Small intestine (tissue), 7 donors: ENCODE measurements around the gene GLDC. TPM values are rescaled to one million over a fixed set of nuclear protein-coding genes. Genes with fewer than 3 reads are reported as not detected.

ENCODE experiments used
- DNase-seq, 2 donors: peaks; one replicate each; pipeline versions ENCODE4 v3.0.0 to v3.0.0-alpha.2; 2013
- FAIRE-seq: peaks from 2 replicates; lab custom pipeline; 2012; peaks lifted over from hg19 to GRCh38; lab: Jason Lieb, UNC
- H3K27ac ChIP-seq, 3 donors: one replicate each; pipeline ENCODE4 v1.5.1; 2013; ENCODE audit warnings: low read length in 2 of 3, mild to moderate bottlenecking in 2 of 3, control low read depth in 1 of 3, inconsistent platforms in 1 of 3, low read depth in 1 of 3, moderate library complexity in 1 of 3
- H3K27me3 ChIP-seq, 3 donors: one replicate each; pipeline ENCODE4 v1.6.1; 2013; ENCODE audit warnings: low read length in 3 of 3, inconsistent platforms in 1 of 3; ENCODE audit not compliant: control insufficient read depth in 3 of 3, insufficient read depth in 3 of 3
- H3K36me3 ChIP-seq, 3 donors: one replicate each; pipeline ENCODE4 v1.6.1; 2013; ENCODE audit warnings: low read length in 3 of 3, inconsistent platforms in 1 of 3, low read depth in 1 of 3, mild to moderate bottlenecking in 1 of 3, moderate library complexity in 1 of 3; ENCODE audit not compliant: control insufficient read depth in 3 of 3, insufficient read depth in 2 of 3
- H3K4me1 ChIP-seq, 3 donors: one replicate each; pipeline ENCODE4 v1.6.1; 2013; ENCODE audit warnings: low read length in 2 of 3, inconsistent platforms in 1 of 3, low read depth in 1 of 3, mild to moderate bottlenecking in 1 of 3, moderate library complexity in 1 of 3; ENCODE audit not compliant: control insufficient read depth in 3 of 3, insufficient read depth in 2 of 3
- H3K4me3 ChIP-seq, 3 donors: one replicate each; pipeline ENCODE4 v1.5.1; 2013; ENCODE audit warnings: low read length in 3 of 3, control low read depth in 1 of 3, inconsistent platforms in 1 of 3, low read depth in 1 of 3, mild to moderate bottlenecking in 1 of 3, moderate library complexity in 1 of 3
- H3K9me3 ChIP-seq, 2 donors: one replicate each; pipeline ENCODE4 v1.6.1; 2013; ENCODE audit warnings: low read depth in 1 of 2, low read length in 1 of 2; ENCODE audit not compliant: control insufficient read depth in 2 of 2, insufficient read depth in 1 of 2
- WGBS, 3 donors: extraction: QIAGEN DNeasy Blood & Tissue Kit; methylation state at CpG; one replicate each; pipeline ENCODE4 v1.1.7; 2013; 5-methylcytosine and 5-hydroxymethylcytosine counted together
- polyA plus RNA-seq, 4 donors: library from polyadenylated mRNA; stranded (reverse) in 3 of 4; unstranded in 1 of 4; fragments of 200-250 nt in 3 of 4; fragments of 120-200 nt in 1 of 4; gene quantifications; one replicate each; pipeline versions ENCODE4 v1.2.1 to v1.2.3, GENCODE V29; 2013
- donor health status: healthy with polysubstance abuse.
- donor health status: control.
- donor health status: control.
- donor health status: Bipolar disorder and iron deficiency.
- donor health status: healthy.

Gene GLDC
- polyA plus RNA-seq, 4 donors = 0.63 to 8.4 (median 0.81) TPM; not detected in 1

DNA sequence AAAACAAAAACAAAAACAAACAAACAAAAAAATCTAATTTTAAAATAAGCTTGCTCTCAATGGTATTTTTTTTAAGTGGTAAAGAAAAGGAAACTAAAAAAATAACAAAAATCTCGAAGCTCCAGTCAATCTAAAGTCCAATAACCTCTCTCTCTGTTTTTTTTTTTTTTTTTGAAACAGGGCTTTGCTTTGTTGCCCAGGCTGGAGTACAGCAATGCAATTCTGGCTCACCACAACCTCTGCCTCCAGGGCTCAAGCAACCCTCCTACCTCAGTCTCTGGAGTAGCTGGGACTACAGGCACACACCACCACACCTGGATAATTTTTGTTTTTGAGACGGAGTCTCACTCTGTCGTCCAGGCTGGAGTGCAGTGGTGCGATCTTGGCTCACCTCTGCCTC, 25.9 kb upstream of the GLDC start:
- H3K9me3 ChIP-seq = no peaks in the 10 kb centered on the region
- H3K27me3 ChIP-seq = no peaks in the 10 kb centered on the region
- no peaks in the 10 kb centered on the region for H3K36me3 ChIP-seq
- no peak overlapping the region for H3K4me3 ChIP-seq
- 79 to 84% (median 84%) methylated on average over 4 of the region's 4 CpGs for WGBS, 3 donors
- no peak for DNase-seq
- no peak for FAIRE-seq
- no peaks in the 10 kb centered on the region for H3K4me1 ChIP-seq
- H3K27ac ChIP-seq = no peak overlapping the region

DNA sequence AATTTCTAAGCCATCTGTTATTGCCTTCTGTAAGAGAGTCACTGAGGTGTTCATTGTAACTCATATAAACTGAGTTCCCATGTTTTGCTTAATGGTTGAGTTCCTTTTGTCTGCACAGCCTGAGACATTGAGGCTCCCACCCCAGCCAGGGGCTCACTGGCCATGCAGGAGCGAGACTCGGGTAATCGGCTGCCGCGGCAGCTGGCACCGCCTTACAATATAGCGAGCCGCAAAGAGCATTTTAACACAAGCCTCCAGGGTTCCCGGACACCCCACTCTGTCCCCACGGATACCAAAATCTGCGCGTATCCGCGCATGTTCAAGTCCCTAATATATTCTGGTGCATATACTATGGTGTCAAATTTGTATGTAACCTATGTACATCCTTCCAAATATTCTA, 24.4 kb upstream of the GLDC start:
- H3K4me3 ChIP-seq = no peak overlapping the region
- no peaks in the 10 kb centered on the region for H3K9me3 ChIP-seq
- FAIRE-seq = no peak
- peaks cover 0 to 10% (median 0%) of the 10 kb centered on the region in 3 donors for H3K4me1 ChIP-seq
- 94 to 96% (median 95%) methylated on average over 14 of the region's 14 CpGs for WGBS, 3 donors
- H3K36me3 ChIP-seq = no peaks in the 10 kb centered on the region
- no peaks in the 10 kb centered on the region for H3K27me3 ChIP-seq
- H3K27ac ChIP-seq = no peak overlapping the region
- no peak for DNase-seq

DNA sequence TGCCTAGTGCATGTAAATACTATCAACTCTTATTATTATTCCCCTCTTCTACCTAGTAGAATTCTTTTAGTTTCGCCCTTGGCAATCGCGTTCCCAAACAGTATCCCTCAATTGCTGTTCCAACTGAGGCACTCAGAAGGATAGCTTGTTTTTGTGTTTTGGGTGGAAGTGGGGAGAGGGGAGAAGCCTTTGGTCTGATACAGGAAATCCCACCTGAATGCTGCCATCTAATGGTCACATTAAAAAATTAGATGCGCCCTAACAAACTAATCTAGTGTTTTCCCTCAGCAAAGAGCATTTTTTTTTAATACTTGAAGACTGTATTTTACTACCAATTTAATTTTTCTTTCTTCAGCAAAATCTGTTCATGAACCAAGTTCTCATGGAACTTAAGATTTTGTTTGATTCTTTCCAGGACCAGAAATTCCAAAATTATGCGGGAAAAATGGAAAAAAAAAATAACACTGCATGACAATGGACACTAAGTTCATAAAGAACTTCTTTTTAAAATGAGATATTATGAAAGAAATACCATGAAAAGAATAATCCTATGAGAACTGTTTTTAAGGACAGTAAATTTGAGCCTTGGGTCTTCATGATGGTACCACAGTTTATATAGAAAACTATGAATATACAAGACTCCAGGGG, 22.2 kb upstream of the GLDC start:
- Histone ChIP-seq H3K27me3 (no peaks in the 10 kb centered on the region), H3K4me3 (no peak overlapping the region), H3K9me3 (no peaks in the 10 kb centered on the region), H3K27ac (no peak overlapping the region), H3K4me1 (peaks cover 0 to 21% (median 0%) of the 10 kb centered on the region in 3 donors), H3K36me3 (no peaks in the 10 kb centered on the region)
- DNase-seq (peak; percentile 25 to 40), FAIRE-seq (peak; percentile 19)
- WGBS, 3 donors = 51 to 59% (median 56%) methylated on average over 5 of the region's 5 CpGs

DNA sequence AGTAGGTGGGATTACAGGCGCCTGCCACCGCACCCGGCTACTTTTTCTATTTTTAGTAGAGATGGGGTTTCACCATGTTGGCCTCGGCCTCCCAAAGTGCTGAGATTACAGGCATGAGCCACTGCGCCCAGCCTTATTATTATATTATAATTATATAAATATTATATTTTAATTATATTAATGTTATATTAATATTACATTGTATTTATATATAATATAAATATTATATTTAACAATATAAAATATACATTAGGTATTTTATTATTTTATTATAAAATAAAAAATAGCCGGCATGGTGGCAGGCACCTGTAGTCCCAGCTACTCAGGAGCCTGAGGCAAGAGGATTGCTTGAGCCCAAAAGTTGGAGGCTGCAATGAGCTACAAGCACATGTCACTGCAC, 21.6 kb upstream of the GLDC start:
- H3K4me1 ChIP-seq = peaks cover 0 to 21% (median 0%) of the 10 kb centered on the region in 3 donors
- WGBS, 3 donors = 96 to 99% (median 96%) methylated on average over 6 of the region's 6 CpGs
- no peak for DNase-seq
- no peak overlapping the region for H3K4me3 ChIP-seq
- H3K27me3 ChIP-seq = no peaks in the 10 kb centered on the region
- H3K36me3 ChIP-seq = no peaks in the 10 kb centered on the region
- H3K27ac ChIP-seq = no peak overlapping the region
- no peak for FAIRE-seq
- H3K9me3 ChIP-seq = no peaks in the 10 kb centered on the region

DNA sequence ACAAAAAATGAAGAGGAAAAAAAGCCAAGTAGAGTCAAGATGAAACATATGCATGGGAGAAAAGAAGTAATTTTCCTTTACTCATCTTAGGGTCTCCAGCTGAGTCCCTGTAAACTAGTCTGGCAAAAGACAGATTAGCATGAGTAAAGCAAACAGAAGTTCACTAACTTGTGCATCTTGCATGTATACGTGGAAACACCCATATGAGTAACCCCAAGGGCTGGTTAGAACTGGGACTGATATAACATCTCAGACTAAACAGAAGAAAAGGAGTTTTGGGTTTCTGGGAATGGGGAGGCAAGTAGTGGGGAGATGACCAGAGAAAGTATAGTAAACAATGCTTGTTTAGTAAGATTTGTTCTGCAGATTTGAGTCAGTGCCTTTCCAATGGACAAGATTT, 20.1 kb upstream of the GLDC start:
- Histone ChIP-seq H3K9me3 (no peaks in the 10 kb centered on the region), H3K4me3 (no peak overlapping the region), H3K36me3 (no peaks in the 10 kb centered on the region), H3K27me3 (no peaks in the 10 kb centered on the region), H3K4me1 (peaks cover 0 to 21% (median 0%) of the 10 kb centered on the region in 3 donors), H3K27ac (no peak overlapping the region)
- DNase-seq (no peak), FAIRE-seq (no peak)
- WGBS, 3 donors = 58 to 70% (median 59%) methylated on average over 1 of the region's 1 CpG

DNA sequence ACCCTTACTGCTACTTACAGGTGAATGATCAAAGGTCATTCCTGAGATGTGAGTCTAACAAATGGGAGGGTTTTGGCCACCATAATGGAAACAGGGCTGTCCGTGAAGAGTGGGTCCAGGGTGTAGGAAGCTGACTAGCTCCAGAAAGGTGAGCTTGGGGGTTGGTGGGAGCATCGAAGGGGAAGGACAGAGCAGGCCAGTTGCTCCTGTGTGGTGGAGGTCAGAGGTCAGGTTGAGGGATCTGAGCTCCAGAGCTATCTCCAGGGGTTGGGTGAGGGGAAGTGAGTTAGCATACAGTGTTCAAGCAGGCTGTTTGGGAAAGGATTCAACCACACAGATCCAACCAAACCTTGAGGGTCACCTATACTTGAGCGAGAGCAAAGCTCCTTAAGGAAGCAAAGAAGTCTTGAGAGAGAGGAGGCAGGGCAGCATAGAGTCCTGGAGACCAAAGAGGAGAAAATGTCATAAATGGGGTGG, 18.7 kb upstream of the GLDC start:
- DNase-seq = no peak
- peak overlapping the region in 2 of 3 donors; percentile 52 to 94 for H3K27ac ChIP-seq
- no peaks in the 10 kb centered on the region for H3K27me3 ChIP-seq
- H3K9me3 ChIP-seq = no peaks in the 10 kb centered on the region
- no peak for FAIRE-seq
- 89 to 93% (median 90%) methylated on average over 3 of the region's 3 CpGs for WGBS, 3 donors
- no peak overlapping the region for H3K4me3 ChIP-seq
- H3K4me1 ChIP-seq = peaks cover 0 to 21% (median 0%) of the 10 kb centered on the region in 3 donors
- H3K36me3 ChIP-seq = no peaks in the 10 kb centered on the region

DNA sequence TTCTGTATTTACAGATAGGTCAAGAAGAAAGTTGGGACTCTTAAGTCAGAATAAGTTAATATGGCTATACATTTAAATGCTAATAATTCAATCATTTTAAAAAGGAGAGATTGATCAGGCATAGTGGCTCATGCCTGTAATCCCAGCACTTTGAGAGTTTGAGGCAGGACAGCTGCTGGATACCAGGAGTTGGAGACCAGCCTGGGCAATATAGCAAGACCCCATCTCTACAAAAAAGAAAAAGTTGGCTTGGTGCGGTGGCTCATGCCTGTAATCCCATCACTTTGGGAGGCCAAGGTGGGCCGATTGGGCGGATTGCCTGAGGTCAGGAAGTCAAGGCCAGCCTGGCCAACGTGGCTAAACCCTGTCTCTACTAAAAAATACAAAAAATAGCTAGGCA, 15.0 kb upstream of the GLDC start:
- FAIRE-seq (no peak), DNase-seq (no peak)
- H3K9me3 ChIP-seq = no peaks in the 10 kb centered on the region
- 70 to 73% (median 71%) methylated on average over 4 of the region's 4 CpGs for WGBS, 3 donors
- peaks cover 0 to 17% (median 0%) of the 10 kb centered on the region in 3 donors for H3K4me1 ChIP-seq
- no peaks in the 10 kb centered on the region for H3K36me3 ChIP-seq
- H3K27me3 ChIP-seq = no peaks in the 10 kb centered on the region
- no peak overlapping the region for H3K4me3 ChIP-seq
- H3K27ac ChIP-seq = no peak overlapping the region

DNA sequence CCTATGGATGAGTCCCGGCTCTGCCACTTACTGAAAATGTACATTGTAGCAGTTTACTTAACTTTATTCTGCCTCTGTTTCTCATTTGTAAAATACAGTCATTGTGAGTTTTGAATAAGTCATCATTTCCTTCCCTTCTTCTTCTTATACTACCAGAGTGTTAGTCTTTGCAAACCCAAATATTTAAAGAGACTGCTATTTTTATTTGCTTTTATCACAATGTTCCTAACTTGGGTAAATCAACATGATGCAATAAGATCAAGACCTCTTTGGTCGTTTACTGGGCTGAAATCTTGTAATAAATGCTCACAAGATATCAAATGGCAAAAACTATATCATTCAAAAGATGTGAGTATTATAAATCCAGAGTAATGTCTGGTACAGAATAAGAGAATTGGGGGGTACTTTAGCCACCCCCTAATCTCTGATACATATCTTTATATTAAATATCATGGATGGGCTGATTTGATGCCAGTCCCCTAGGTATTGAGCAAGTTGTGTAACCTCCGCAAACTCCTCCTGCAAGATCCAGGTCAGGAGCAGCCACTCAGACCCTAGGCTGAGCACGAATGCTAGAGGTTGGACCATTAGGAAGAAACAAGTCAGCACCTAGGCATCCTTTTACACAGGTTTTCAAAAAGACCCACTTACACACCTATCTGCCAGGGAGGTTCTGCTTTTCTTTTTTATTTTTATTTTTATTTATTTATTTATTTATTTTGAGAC, 13.3 kb upstream of the GLDC start:
- no peaks in the 10 kb centered on the region for H3K36me3 ChIP-seq
- no peaks in the 10 kb centered on the region for H3K9me3 ChIP-seq
- H3K4me3 ChIP-seq = no peak overlapping the region
- DNase-seq (no peak), FAIRE-seq (no peak)
- H3K4me1 ChIP-seq = no peaks in the 10 kb centered on the region
- H3K27ac ChIP-seq = no peak overlapping the region
- no peaks in the 10 kb centered on the region for H3K27me3 ChIP-seq
- 73 to 77% (median 76%) methylated on average over 4 of the region's 4 CpGs for WGBS, 3 donors
